ENCODE measurements around the gene BAHCC1.

GRCh38 chr17:81466564-81467472, 71.6 kb downstream of the BAHCC1 start:
- no peak for TF ChIP-seq CTCF (IDR thresholded peaks at IDR 0.05; ENCODE audit: poor library complexity, severe bottlenecking)
- TF ChIP-seq POLR2AphosphoS5 (IDR thresholded peaks at IDR 0.05), result no peak
- TF ChIP-seq EZH2 (IDR thresholded peaks at IDR 0.05; ENCODE audit: borderline replicate concordance, insufficient read depth, low read length, poor library complexity, severe bottlenecking), result no peak
- no peak for TF ChIP-seq TAF1 (IDR thresholded peaks at IDR 0.05; ENCODE audit: low read depth)
- no peak for TF ChIP-seq REST (IDR thresholded peaks at IDR 0.05; ENCODE audit: borderline replicate concordance)
